ENCODE measurements around the gene CSTF3.
A peak's percentile ranks its signal among the peaks of the same experiment; 100 is the strongest.
"Not testable (repeated sequence)": the region's sequence is repeated elsewhere in the genome, so short reads cannot be mapped to it uniquely, and the experiment has no call there.

CSTF3 gene

GRCh38 chr11:33160136-33160535, 1.1 kb downstream of the CSTF3 start:
- DNase-seq: no peak

DNA sequence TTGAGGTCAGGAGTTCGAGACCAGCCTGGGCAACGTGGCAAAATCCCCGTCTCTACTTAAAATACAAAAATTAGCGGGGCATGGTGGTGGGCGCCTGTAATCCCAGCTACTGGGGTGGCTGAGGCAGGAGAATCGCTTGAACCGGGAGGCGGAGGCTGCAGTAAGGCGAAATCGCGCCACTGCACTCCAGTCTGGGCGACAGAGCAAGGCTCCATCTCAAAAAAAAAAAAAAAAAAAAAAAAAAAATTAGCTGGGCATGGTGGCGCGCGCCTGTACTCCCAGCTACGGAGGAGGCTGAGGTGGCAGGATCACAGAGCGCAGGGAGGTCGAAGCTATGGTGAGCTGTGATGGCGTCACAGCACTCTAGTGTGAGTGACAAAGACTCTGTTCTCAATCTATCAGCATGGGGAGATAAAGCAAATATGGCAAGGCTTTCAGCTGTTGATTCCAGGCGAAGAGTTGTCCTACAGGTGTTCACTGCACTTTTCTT, 1.9 kb downstream of the CSTF3 start:
- DNase-seq: not testable (repeated sequence)

GRCh38 chr11:33158596-33159275, 2.5 kb downstream of the CSTF3 start:
- DNase-seq: no peak

GRCh38 chr11:33157103-33158027, 3.9 kb downstream of the CSTF3 start:
- no peak for DNase-seq

DNA sequence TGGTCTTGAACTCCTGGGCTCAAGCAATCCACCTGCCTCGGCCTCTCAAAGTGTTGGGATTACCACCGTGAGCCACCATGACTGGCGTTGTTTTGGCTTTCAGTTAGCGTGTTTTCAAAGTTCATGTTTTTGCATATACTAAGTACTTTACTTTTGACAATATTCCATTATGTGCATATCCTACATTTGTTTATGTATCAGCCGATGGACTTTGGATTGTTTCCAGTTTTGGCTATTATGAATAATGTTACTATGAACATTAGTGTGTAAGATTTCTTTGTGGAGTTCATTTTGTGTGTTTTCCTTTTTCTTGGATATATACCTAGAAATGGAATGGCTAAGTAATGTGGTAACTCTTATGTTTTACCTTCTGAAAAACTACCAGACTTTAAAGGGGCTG, 9.9 kb downstream of the CSTF3 start:
- no peak for DNase-seq

GRCh38 chr11:33147559-33147958, 13.7 kb downstream of the CSTF3 start:
- peak; percentile 18 for DNase-seq

DNA sequence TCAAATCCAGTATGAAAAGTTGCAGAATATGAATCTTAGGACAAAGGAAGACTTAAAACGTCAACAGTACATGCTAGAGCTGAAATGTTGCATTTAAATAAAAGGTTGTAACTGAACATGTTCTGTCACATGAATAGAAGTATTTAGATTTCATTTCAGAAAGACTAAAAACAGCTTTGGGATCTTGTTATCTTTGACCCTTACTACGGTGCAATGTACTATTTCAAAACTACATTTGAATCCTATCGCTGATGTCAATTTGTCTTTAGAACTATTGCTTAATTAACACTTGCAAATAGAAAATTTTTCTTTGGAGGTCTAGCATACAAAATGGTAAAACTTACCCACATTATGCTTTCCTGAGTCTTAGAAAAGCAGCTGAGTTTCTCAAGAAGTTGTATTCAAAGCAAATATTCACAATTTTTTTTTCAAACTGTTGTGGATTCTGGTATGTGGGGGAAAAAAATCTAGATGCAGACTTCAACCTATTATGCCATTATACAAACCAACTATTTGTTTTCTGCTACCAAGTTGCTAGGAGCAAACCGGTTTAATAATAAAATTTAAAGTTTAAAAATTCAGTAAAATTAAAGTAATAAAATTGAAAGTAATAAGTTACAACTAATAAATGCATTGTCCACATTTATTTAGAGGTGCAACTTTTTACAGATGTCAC, 25.4 kb downstream of the CSTF3 start:
- DNase-seq: no peak

DNA sequence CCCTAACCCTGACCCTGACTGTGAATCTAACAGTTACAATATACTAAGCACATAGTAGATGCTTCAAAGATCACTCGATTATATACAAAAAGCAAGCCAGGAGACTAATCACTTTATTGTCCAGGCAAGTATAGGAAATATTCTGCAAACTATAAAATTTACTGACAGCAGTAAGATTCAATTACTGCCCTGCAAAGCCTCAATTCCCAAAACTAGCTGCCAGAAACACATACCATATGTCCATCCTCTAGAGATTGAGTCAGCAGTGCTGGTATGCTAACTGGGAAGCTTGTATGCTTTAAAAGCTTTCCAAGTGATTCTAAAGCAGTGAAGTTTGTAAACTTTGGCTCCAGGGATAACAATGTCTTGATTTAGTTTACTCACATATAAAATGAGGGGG, 26.1 kb downstream of the CSTF3 start:
- DNase-seq: peak; percentile 14

DNA sequence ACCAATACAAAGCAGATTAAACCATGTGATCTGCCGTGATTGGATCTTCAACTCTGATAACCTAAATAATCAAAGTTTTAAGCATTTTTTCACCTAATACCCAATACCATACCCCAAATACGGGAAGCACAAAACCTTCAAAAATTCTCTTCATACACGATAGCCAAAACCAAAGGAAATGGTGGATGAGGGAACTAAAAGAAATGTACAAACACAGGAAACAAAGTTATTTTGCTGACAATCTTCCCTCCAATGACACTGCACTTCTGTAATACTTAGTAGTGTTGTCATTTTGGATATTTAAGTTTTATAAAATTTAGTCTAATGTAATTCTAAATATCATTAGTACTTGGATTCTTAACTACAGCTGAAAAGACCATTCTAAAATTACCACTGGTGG, 27.0 kb downstream of the CSTF3 start:
- no peak for DNase-seq

GRCh38 chr11:33133761-33134160, 27.5 kb downstream of the CSTF3 start:
- DNase-seq: no peak

DNA sequence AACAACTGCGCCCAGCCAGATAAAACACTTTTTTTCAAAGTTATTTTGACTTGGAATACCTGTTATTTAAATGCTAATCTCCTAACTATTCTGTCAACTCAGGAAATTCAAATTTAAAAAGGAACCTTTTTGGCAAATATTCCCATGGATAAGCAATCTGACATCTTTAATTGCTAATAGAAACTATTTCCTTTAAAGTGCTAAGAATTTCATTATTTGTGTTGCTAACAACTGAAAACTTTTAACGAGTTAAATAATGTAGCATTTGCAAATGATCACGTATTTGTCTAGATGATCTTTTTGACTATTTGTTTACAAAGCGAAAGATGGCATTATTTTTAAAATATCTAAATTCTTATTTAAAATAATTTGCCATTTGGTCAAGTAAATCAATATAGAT, 28.8 kb downstream of the CSTF3 start:
- no peak for DNase-seq

- DNase-seq: no peak
Measured at GRCh38 chr11:33128739-33129138, 32.5 kb downstream of the CSTF3 start.

GRCh38 chr11:33125611-33126010, 35.7 kb downstream of the CSTF3 start:
- DNase-seq: no peak

DNA sequence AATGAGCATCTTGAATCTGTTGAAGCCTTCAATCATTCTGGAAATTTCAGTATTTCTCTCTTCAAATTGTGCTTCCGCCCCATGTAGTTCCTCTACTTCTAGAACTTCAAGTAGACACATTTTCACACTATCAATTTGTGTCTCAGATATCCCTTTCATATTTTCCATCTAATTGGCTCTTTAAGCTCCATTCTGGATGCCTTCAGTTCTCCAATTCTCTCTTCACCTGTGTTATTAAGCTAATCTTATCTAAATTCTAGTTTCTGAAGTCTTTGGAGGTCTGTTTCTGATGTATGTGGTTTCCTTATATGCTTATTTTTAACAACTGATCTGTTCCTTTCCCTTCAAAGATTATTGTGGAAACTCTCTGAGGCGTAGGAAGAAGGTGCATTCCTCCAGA, 36.3 kb downstream of the CSTF3 start:
- DNase-seq: no peak

DNA sequence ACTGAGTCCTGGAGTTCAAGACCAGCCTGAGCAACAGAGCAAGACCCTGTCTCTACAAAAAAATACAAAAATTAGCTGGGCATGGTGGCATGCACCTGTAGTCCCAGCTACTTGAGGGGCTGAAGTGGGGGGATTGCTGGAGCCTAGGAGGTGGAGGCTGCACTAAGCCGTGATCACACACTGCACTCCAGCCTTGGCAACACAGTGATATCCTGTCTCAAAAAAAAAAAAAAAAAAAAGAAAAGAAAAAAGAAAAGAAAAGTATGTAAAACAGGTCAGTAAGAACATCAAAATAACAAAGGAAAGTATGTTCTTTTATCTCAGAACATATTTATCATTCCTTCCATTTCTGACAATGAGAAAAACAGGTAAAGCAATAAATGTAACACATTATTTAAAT, 38.6 kb downstream of the CSTF3 start:
- DNase-seq: not testable (repeated sequence)

DNA sequence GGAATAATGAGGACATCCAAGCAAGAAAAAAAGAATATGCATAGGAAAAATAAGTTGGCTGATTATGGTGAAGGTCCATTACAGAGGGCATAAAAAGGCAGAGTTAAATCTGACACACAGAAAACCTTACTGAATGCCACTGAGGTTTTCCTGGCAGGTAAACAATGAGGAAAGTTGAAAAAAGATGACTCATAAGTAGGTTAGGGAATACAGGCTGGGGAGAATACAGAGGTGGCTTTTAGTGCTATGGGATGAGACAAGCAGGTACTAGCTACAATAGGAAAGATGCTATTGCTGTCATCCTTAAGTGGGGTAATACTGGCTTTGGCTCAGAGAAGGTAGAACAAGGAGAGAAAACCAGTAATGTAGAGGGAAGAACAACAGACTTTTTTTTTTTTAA, 44.7 kb downstream of the CSTF3 start:
- DNase-seq: peak; percentile 17

DNA sequence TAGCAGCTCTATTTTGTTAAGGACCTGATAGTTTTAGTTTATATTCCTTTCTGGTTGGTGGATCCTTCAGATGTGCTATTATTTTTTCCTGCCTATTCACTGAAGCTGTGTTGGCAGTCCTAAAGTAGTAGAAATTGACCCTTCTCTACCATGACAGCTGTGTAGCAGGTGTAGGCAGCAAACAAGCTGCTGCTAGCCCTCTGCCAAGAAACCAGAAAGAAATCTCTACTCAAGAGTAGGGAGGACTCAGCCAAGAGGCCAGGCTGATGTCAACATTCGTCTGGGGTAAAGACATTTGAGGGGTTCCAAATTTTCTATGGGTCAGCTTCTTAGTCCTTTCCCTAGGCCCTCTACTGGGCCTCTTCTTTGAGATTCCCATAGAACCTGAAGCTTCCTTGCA, 51.2 kb downstream of the CSTF3 start:
- DNase-seq: no peak

GRCh38 chr11:33109294-33109895, 51.9 kb downstream of the CSTF3 start:
- no peak for DNase-seq

GRCh38 chr11:33103836-33104235, 57.4 kb downstream of the CSTF3 start:
- DNase-seq: no peak

DNA sequence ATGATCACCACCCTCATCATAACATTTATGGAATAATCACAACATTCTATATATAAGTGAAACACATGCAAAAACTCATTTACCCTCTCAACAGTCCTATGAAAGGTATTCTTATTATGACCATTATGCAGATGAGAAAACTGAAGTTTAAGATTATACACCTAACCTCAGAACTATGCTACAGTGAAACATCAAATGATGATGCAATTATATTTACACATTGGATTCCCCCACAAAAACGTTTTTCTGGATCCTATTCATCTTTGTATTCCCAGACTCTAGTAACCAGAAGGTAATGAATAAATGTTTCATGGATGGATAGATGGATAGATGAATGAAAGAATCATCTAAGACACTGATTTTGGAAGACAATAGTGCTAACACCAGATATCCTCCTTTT, 67.1 kb downstream of the CSTF3 start:
- no peak for DNase-seq

DNA sequence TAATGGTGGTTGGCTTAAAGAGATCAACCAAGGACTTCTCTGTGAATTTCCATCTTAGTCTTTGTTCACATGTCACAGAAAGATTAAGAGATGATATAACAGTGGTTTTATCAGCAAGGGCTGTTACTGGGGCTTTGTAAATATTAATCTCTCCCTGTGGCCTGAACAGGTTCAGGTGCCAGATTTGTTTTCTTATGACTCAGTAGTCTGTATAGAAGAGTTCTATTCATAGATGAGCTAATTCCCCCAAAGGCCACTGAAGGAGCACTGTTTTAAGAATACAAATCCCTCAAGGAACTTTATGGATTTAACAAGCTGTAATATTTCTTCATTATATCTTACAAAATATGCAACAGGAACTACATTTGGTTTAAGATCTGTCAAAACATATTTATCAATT, 71.5 kb downstream of the CSTF3 start:
- DNase-seq: peak; percentile 3

GRCh38 chr11:33086017-33086416, 75.3 kb downstream of the CSTF3 start:
- DNase-seq: no peak

DNA sequence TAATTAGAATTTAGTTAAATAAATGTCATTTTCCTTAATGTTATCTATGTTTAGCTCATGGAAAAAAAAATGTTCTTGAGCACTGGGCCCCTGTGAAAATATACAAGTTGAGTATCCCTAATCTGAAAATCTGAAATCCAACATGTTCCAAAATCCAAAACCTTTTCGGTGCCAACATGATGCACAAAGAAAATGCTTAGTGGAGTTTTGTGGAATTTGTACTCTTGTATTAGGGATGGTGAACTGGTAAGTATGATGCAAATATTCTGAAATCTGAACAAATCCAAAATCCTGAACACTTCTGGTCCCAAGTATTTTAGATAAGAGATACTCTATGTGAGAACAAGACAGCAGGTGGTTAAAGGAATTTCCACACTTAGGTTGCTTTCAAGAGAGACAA, 77.4 kb downstream of the CSTF3 start:
- DNase-seq: no peak

Measured in NCI-H226 (cell line).